Measurements from ENCODE around the gene LRRC43.
"Not testable (repeated sequence)": the region's sequence is repeated elsewhere in the genome, so short reads cannot be mapped to it uniquely, and the experiment has no call there.

LRRC43 gene

GRCh38 chr12:122200541-122201175 lies 17.7 kb downstream of the LRRC43 start:
- no peak overlapping the region for H3K4me3 ChIP-seq (ENCODE audit: low read length in 2 of 2)
- H3K4ac ChIP-seq (ENCODE audit: low read length) = peak overlapping the region; percentile 37
- H3K27ac ChIP-seq (replicated peaks; ENCODE audit: low read length) = no peak overlapping the region
- no peak overlapping the region for H3K14ac ChIP-seq (ENCODE audit: low read length)
- peak overlapping the region; percentile 55 for H3K23ac ChIP-seq (ENCODE audit: low read depth, low read length, poor library complexity)
- no peaks in the 10 kb centered on the region for H3K36me3 ChIP-seq (replicated peaks in 1 of 2; ENCODE audit: control insufficient read depth in 2 of 2, insufficient read depth in 2 of 2, low read length in 2 of 2)
- H2BK15ac ChIP-seq (ENCODE audit: low read length) = peak overlapping the region; percentile 1
- H2BK12ac ChIP-seq (ENCODE audit: low read length) = peak overlapping the region; percentile 84
- no peak overlapping the region for H2AFZ ChIP-seq (ENCODE audit: low read length)
- H4K8ac ChIP-seq (ENCODE audit: low read depth, low read length) = no peak overlapping the region
- no peaks in the 10 kb centered on the region for H3K79me1 ChIP-seq (ENCODE audit: low read depth, low read length)
- no peak overlapping the region for H3K4me2 ChIP-seq (ENCODE audit: insufficient read depth, low read length, poor library complexity, severe bottlenecking)
- H2AK5ac ChIP-seq (ENCODE audit: low read depth, low read length) = peak overlapping the region; percentile 90
- no peak overlapping the region for H4K91ac ChIP-seq (ENCODE audit: low read depth, low read length, poor library complexity)
- H3K4me1 ChIP-seq (ENCODE audit: control insufficient read depth in 2 of 2, insufficient read depth in 1 of 2, low read depth in 1 of 2, low read length in 2 of 2) = peaks cover 0 to 5% of the 10 kb centered on the region in 2 donors
- no peak overlapping the region for H3K9ac ChIP-seq (ENCODE audit: low read depth, low read length, poor library complexity)
- no peak overlapping the region for H2BK120ac ChIP-seq (ENCODE audit: low read depth, low read length)
- no peak for DNase-seq (ENCODE audit: low spot score)
- H2BK5ac ChIP-seq (ENCODE audit: low read length) = peak overlapping the region; percentile 44
- H3K27me3 ChIP-seq (ENCODE audit: control insufficient read depth in 3 of 3, insufficient read depth in 3 of 3, low read depth in 1 of 3, low read length in 3 of 3) = peaks cover 5 to 59% (median 32%) of the 10 kb centered on the region in 3 experiments
- no CpG with 5 or more reads among the region's 24 CpGs for WGBS, 2 donors (ENCODE audit: extremely low coverage in 2 of 2, insufficient read length in 2 of 2, insufficient replicate concordance in 1 of 2)
- H3K18ac ChIP-seq (ENCODE audit: low read length) = peak overlapping the region; percentile 31
- no peaks in the 10 kb centered on the region for H3K9me3 ChIP-seq (replicated peaks in 1 of 2; ENCODE audit: control insufficient read depth in 2 of 2, insufficient read depth in 1 of 2, low read depth in 1 of 2, low read length in 2 of 2)

GRCh38 chr12:122201381-122201780 lies 18.5 kb downstream of the LRRC43 start:
- DNase-seq (ENCODE audit: low spot score) = no peak
- Histone ChIP-seq H3K14ac (ENCODE audit: low read length) (no peak overlapping the region), H3K79me1 (ENCODE audit: low read depth, low read length) (no peaks in the 10 kb centered on the region), H4K8ac (ENCODE audit: low read depth, low read length) (no peak overlapping the region), H2BK12ac (ENCODE audit: low read length) (no peak overlapping the region), H3K4me1 (ENCODE audit: control insufficient read depth in 2 of 2, insufficient read depth in 1 of 2, low read depth in 1 of 2, low read length in 2 of 2) (peaks cover 0 to 5% of the 10 kb centered on the region in 2 donors), H3K36me3 (replicated peaks in 1 of 2; ENCODE audit: control insufficient read depth in 2 of 2, insufficient read depth in 2 of 2, low read length in 2 of 2) (peaks cover 1% of the 10 kb centered on the region in 2 donors), H3K23ac (ENCODE audit: low read depth, low read length, poor library complexity) (no peak overlapping the region), H4K91ac (ENCODE audit: low read depth, low read length, poor library complexity) (no peak overlapping the region), H3K9ac (ENCODE audit: low read depth, low read length, poor library complexity) (no peak overlapping the region), H2AK5ac (ENCODE audit: low read depth, low read length) (peak overlapping the region; percentile 19), H3K18ac (ENCODE audit: low read length) (no peak overlapping the region), H3K4ac (ENCODE audit: low read length) (no peak overlapping the region), H2BK15ac (ENCODE audit: low read length) (no peak overlapping the region), H2BK5ac (ENCODE audit: low read length) (no peak overlapping the region), H3K27me3 (ENCODE audit: control insufficient read depth in 3 of 3, insufficient read depth in 3 of 3, low read depth in 1 of 3, low read length in 3 of 3) (peaks cover 5 to 59% (median 32%) of the 10 kb centered on the region in 3 experiments), H3K4me3 (ENCODE audit: low read length in 2 of 2) (no peak overlapping the region), H2BK120ac (ENCODE audit: low read depth, low read length) (no peak overlapping the region), H3K9me3 (replicated peaks in 1 of 2; ENCODE audit: control insufficient read depth in 2 of 2, insufficient read depth in 1 of 2, low read depth in 1 of 2, low read length in 2 of 2) (no peaks in the 10 kb centered on the region), H2AFZ (ENCODE audit: low read length) (no peak overlapping the region), H3K27ac (replicated peaks; ENCODE audit: low read length) (no peak overlapping the region), H3K4me2 (ENCODE audit: insufficient read depth, low read length, poor library complexity, severe bottlenecking) (no peak overlapping the region)
- WGBS, 2 donors (ENCODE audit: extremely low coverage in 2 of 2, insufficient read length in 2 of 2, insufficient replicate concordance in 1 of 2) = no CpG with 5 or more reads among the region's 5 CpGs

- Histone ChIP-seq H3K4me1 (ENCODE audit: control insufficient read depth in 2 of 2, insufficient read depth in 1 of 2, low read depth in 1 of 2, low read length in 2 of 2) (peaks cover 0 to 5% of the 10 kb centered on the region in 2 donors), H3K18ac (ENCODE audit: low read length) (no peak overlapping the region), H3K79me1 (ENCODE audit: low read depth, low read length) (no peaks in the 10 kb centered on the region), H3K23ac (ENCODE audit: low read depth, low read length, poor library complexity) (no peak overlapping the region), H2BK5ac (ENCODE audit: low read length) (no peak overlapping the region), H3K27me3 (ENCODE audit: control insufficient read depth in 3 of 3, insufficient read depth in 3 of 3, low read depth in 1 of 3, low read length in 3 of 3) (peaks cover 5 to 59% (median 32%) of the 10 kb centered on the region in 3 experiments), H2AK5ac (ENCODE audit: low read depth, low read length) (no peak overlapping the region), H4K91ac (ENCODE audit: low read depth, low read length, poor library complexity) (no peak overlapping the region), H2BK15ac (ENCODE audit: low read length) (no peak overlapping the region), H4K8ac (ENCODE audit: low read depth, low read length) (no peak overlapping the region), H3K9me3 (replicated peaks in 1 of 2; ENCODE audit: control insufficient read depth in 2 of 2, insufficient read depth in 1 of 2, low read depth in 1 of 2, low read length in 2 of 2) (no peaks in the 10 kb centered on the region), H3K14ac (ENCODE audit: low read length) (no peak overlapping the region), H3K4me2 (ENCODE audit: insufficient read depth, low read length, poor library complexity, severe bottlenecking) (no peak overlapping the region), H3K4ac (ENCODE audit: low read length) (no peak overlapping the region), H3K36me3 (replicated peaks in 1 of 2; ENCODE audit: control insufficient read depth in 2 of 2, insufficient read depth in 2 of 2, low read length in 2 of 2) (peaks cover 6 to 8% of the 10 kb centered on the region in 2 donors), H3K27ac (replicated peaks; ENCODE audit: low read length) (no peak overlapping the region), H2BK12ac (ENCODE audit: low read length) (no peak overlapping the region), H2AFZ (ENCODE audit: low read length) (no peak overlapping the region), H2BK120ac (ENCODE audit: low read depth, low read length) (no peak overlapping the region), H3K4me3 (ENCODE audit: low read length in 2 of 2) (no peak overlapping the region), H3K9ac (ENCODE audit: low read depth, low read length, poor library complexity) (no peak overlapping the region)
- WGBS, 2 donors (ENCODE audit: extremely low coverage in 2 of 2, insufficient read length in 2 of 2, insufficient replicate concordance in 1 of 2) = no CpG with 5 or more reads among the region's 6 CpGs
- DNase-seq (ENCODE audit: low spot score) = no peak
These were observed 19.1 kb downstream of the LRRC43 start for GRCh38 chr12:122202017-122202416.

GRCh38 chr12:122202811-122203210 lies 19.9 kb downstream of the LRRC43 start:
- not testable (repeated sequence) for H2BK15ac ChIP-seq (ENCODE audit: low read length); H3K4ac ChIP-seq (ENCODE audit: low read length); H2BK5ac ChIP-seq (ENCODE audit: low read length); DNase-seq (ENCODE audit: low spot score); H4K91ac ChIP-seq (ENCODE audit: low read depth, low read length, poor library complexity); H2AK5ac ChIP-seq (ENCODE audit: low read depth, low read length); H3K23ac ChIP-seq (ENCODE audit: low read depth, low read length, poor library complexity); H3K27ac ChIP-seq (replicated peaks; ENCODE audit: low read length); H3K79me1 ChIP-seq (ENCODE audit: low read depth, low read length); H3K4me1 ChIP-seq (ENCODE audit: control insufficient read depth in 2 of 2, insufficient read depth in 1 of 2, low read depth in 1 of 2, low read length in 2 of 2); H3K18ac ChIP-seq (ENCODE audit: low read length); H4K8ac ChIP-seq (ENCODE audit: low read depth, low read length); H3K9ac ChIP-seq (ENCODE audit: low read depth, low read length, poor library complexity); H2BK12ac ChIP-seq (ENCODE audit: low read length); H3K9me3 ChIP-seq (replicated peaks in 1 of 2; ENCODE audit: control insufficient read depth in 2 of 2, insufficient read depth in 1 of 2, low read depth in 1 of 2, low read length in 2 of 2); H3K14ac ChIP-seq (ENCODE audit: low read length); H2BK120ac ChIP-seq (ENCODE audit: low read depth, low read length)
- Histone ChIP-seq H3K4me3 (ENCODE audit: low read length in 2 of 2) (peak overlapping the region; percentile 49 to 82), H3K36me3 (replicated peaks in 1 of 2; ENCODE audit: control insufficient read depth in 2 of 2, insufficient read depth in 2 of 2, low read length in 2 of 2) (peaks cover 11 to 16% of the 10 kb centered on the region in 2 donors), H3K4me2 (ENCODE audit: insufficient read depth, low read length, poor library complexity, severe bottlenecking) (peak overlapping the region; percentile 97), H3K27me3 (ENCODE audit: control insufficient read depth in 3 of 3, insufficient read depth in 3 of 3, low read depth in 1 of 3, low read length in 3 of 3) (peaks cover 5 to 59% (median 32%) of the 10 kb centered on the region in 3 experiments), H2AFZ (ENCODE audit: low read length) (peak overlapping the region; percentile 90)
- WGBS, 2 donors (ENCODE audit: extremely low coverage in 2 of 2, insufficient read length in 2 of 2, insufficient replicate concordance in 1 of 2) = no CpG with 5 or more reads among the region's 19 CpGs
